GM12891 (cell line): ENCODE measurements around the gene ARF1.

Experiments
- PAX5 ChIP-seq: IDR thresholded peaks from 2 replicates; pipeline ENCODE4 v1.6.1; 2011; ENCODE audit warnings: low read length, moderate library complexity, mild to moderate bottlenecking; ENCODE audit not compliant: insufficient read depth, severe bottlenecking
- POLR2A ChIP-seq: IDR thresholded peaks from 2 replicates; pipeline ENCODE4 v1.6.1; 2011; ENCODE audit warnings: low read depth, low read length, control low read depth
- POLR2AphosphoS5 ChIP-seq: IDR thresholded peaks from 2 replicates; pipeline ENCODE4 v1.6.1; 2011; ENCODE audit warnings: low read depth, low read length, control low read depth
- POU2F2 ChIP-seq: IDR thresholded peaks from 2 replicates; pipeline ENCODE4 v1.6.1; 2011; ENCODE audit warnings: low read depth, mild to moderate bottlenecking, control low read depth, low read length, moderate library complexity
- TAF1 ChIP-seq: IDR thresholded peaks from 2 replicates; pipeline ENCODE4 v1.6.1; 2011; ENCODE audit warnings: low read depth, low read length, control low read depth

DNA sequence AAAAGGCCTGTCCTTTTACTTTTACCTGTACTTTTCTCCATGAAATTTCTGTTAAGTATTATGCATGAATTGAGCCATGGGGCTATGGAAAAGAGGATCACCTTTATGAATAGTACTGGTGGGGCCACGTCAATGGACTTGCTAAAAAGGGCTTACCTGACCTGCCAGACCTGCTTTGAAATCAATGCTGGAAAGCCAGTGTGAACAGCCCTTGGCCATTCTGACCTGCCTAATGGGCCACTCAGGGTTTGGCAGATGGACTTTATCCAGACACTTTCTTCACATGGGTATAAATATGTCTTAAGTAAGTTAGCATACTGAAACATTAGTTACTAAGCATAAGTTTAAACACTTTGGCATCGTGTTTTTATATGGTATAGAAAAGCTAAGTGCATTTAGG is 49.3 kb downstream of the ARF1 start:
- TF ChIP-seq POLR2A: no peak
- TF ChIP-seq POLR2AphosphoS5: no peak
- no peak for TF ChIP-seq PAX5
- no peak for TF ChIP-seq TAF1
- no peak for TF ChIP-seq POU2F2
